Keratinocyte (primary cell): ENCODE data around the gene ANAPC16. TPM values are rescaled to one million over a fixed set of nuclear protein-coding genes. Genes with fewer than 3 reads are reported as not detected.

Experiments
- DNase-seq: peaks from one replicate; pipeline ENCODE4 v3.0.0-alpha.2; 2011; ENCODE audit warnings: low read depth, missing footprints, low spot score
- FAIRE-seq: peaks from 2 replicates; lab custom pipeline; 2011; peaks lifted over from hg19 to GRCh38; lab: Jason Lieb, UNC
- H2AFZ ChIP-seq: 2 replicates; pipeline ENCODE4 v1.6.0; 2012; ENCODE audit warnings: low read length, control low read depth, inconsistent platforms; ENCODE audit not compliant: control insufficient read depth
- H3K27ac ChIP-seq: 2 replicates; pipeline ENCODE4 v1.5.1; 2011; ENCODE audit warnings: low read length; ENCODE audit not compliant: control insufficient read depth, insufficient read depth
- H3K27me3 ChIP-seq: 3 replicates; pipeline ENCODE4 v1.6.0; 2011; ENCODE audit warnings: low read length; ENCODE audit not compliant: control insufficient read depth, insufficient read depth; ENCODE audit errors: extremely low read depth
- H3K36me3 ChIP-seq, 2 experiments: 2 replicates in 1 of 2; 3 replicates in 1 of 2; pipeline ENCODE4 v1.5.1; 2011; ENCODE audit warnings: low read length in 2 of 2, mild to moderate bottlenecking in 1 of 2; ENCODE audit not compliant: control insufficient read depth in 2 of 2, insufficient read depth in 2 of 2; ENCODE audit errors: extremely low read depth in 1 of 2
- H3K4me1 ChIP-seq: 3 replicates; pipeline ENCODE4 v1.5.1; 2011; ENCODE audit warnings: low read length; ENCODE audit not compliant: control insufficient read depth, insufficient read depth; ENCODE audit errors: extremely low read depth
- H3K4me2 ChIP-seq: 3 replicates; pipeline ENCODE4 v1.6.0; 2011; ENCODE audit warnings: low read depth, low read length; ENCODE audit not compliant: control insufficient read depth, insufficient read depth; ENCODE audit errors: extremely low read depth
- H3K4me3 ChIP-seq, 3 experiments: fragments of 200-600 bp in 1 of 3; sonication (generic) in 1 of 3; 2 replicates in 2 of 3; 3 replicates in 1 of 3; pipeline ENCODE4 v1.5.1; 2011 to 2016; ENCODE audit warnings: low read length in 3 of 3, mild to moderate bottlenecking in 3 of 3, control low read depth in 2 of 3, inconsistent platforms in 1 of 3, low read depth in 1 of 3, mixed read lengths in 1 of 3, mixed run types in 1 of 3, moderate library complexity in 1 of 3; ENCODE audit not compliant: control insufficient read depth in 2 of 3, insufficient read depth in 2 of 3; ENCODE audit errors: extremely low read depth in 1 of 3
- H3K79me2 ChIP-seq: 2 replicates; pipeline ENCODE4 v1.6.0; 2012; ENCODE audit warnings: low read length; ENCODE audit not compliant: control insufficient read depth, insufficient read depth
- H3K9ac ChIP-seq: 3 replicates; pipeline ENCODE4 v1.6.0; 2011; ENCODE audit warnings: low read length; ENCODE audit not compliant: control insufficient read depth, insufficient read depth; ENCODE audit errors: extremely low read depth
- H3K9me1 ChIP-seq: 3 replicates; pipeline ENCODE4 v1.6.0; 2011; ENCODE audit warnings: low read length; ENCODE audit not compliant: control insufficient read depth, insufficient read depth; ENCODE audit errors: extremely low read depth
- H3K9me3 ChIP-seq: 2 replicates; pipeline ENCODE4 v1.5.1; 2012; ENCODE audit warnings: low read depth, low read length; ENCODE audit not compliant: control insufficient read depth
- H4K20me1 ChIP-seq: 3 replicates; pipeline ENCODE4 v1.6.0; 2011; ENCODE audit warnings: low read length; ENCODE audit not compliant: control insufficient read depth, insufficient read depth; ENCODE audit errors: extremely low read depth
- CTCF ChIP-seq, 3 experiments: IDR thresholded peaks in 1 of 3; conservative IDR thresholded peaks in 1 of 3; optimal IDR thresholded peaks in 1 of 3; 2 replicates in 2 of 3; 3 replicates in 1 of 3; pipeline versions ENCODE3 to v1.5.1; 2011; ENCODE audit warnings: low read length in 3 of 3, mild to moderate bottlenecking in 3 of 3, moderate library complexity in 2 of 3, control low read depth in 1 of 3, inconsistent platforms in 1 of 3; ENCODE audit not compliant: insufficient read depth in 2 of 3; ENCODE audit errors: extremely low read depth in 1 of 3
- EZH2 ChIP-seq: IDR thresholded peaks from one replicate; pipeline ENCODE4 v1.6.1; 2012; ENCODE audit warnings: inconsistent platforms, mild to moderate bottlenecking, low read length, moderate library complexity
- dilution Hi-C: fragments of 300-500 bp; cut with MboI; formaldehyde crosslinking; loops from one replicate; pipeline ENCODE4 v1.7.0; 2020; ENCODE audit warnings: low sequenced_read_pairs; ENCODE audit not compliant: extremely low pct_ligation_motif_present
- polyA plus RNA-seq, 5 experiments: library from polyadenylated mRNA; depleted of rRNA in 3 of 5; stranded (reverse) in 3 of 5; stranded (forward) in 1 of 5; unstranded in 1 of 5; fragments of >200 nt; gene quantifications; 1 replicate in 1 of 5; 2 replicates in 3 of 5; 3 replicates in 1 of 5; pipeline versions ENCODE4 v1.2.1 to v1.2.3, GENCODE V29; 2011 to 2012; ENCODE audit warnings: missing spikeins in 2 of 5, low read depth in 1 of 5, low replicate concordance in 1 of 5

ANAPC16 gene
- polyA plus RNA-seq, 1 donor (not counting 4 experiments of a cell fraction or from before 2014, with no cell fraction given) = 93.9 TPM

- no peaks in the 10 kb centered on the region for H3K36me3 ChIP-seq
- H3K27ac ChIP-seq = peak overlapping the region; percentile 95
- dilution Hi-C loops = no loop called here
- peak overlapping the region; percentile 74 for H3K9ac ChIP-seq
- H3K4me2 ChIP-seq = peak overlapping the region; percentile 84
- FAIRE-seq (peak; percentile 84), DNase-seq (peak; percentile 85)
- H3K9me3 ChIP-seq = no peaks in the 10 kb centered on the region
- H3K79me2 ChIP-seq = no peaks in the 10 kb centered on the region
- no peak overlapping the region for H2AFZ ChIP-seq
- H3K4me1 ChIP-seq = peaks cover 53% of the 10 kb centered on the region
- H3K9me1 ChIP-seq = peaks cover 2% of the 10 kb centered on the region
- TF ChIP-seq EZH2 = no peak
- no peak for TF ChIP-seq CTCF (optimal IDR thresholded peaks at IDR 0.05 in 1 of 3, IDR thresholded peaks at IDR 0.05 in 1 of 3, conservative IDR thresholded peaks at IDR 0.05 in 1 of 3; ENCODE audit: extremely low read depth in 1 of 3, insufficient read depth in 2 of 3, low read length in 3 of 3)
- H3K4me3 ChIP-seq = peak overlapping the region in 2 of 3 experiments; percentile 28 to 48
- H3K27me3 ChIP-seq = no peaks in the 10 kb centered on the region
- H4K20me1 ChIP-seq = no peaks in the 10 kb centered on the region
Measured at GRCh38 chr10:72263613-72264241, 47.9 kb downstream of the ANAPC16 start.

DNA sequence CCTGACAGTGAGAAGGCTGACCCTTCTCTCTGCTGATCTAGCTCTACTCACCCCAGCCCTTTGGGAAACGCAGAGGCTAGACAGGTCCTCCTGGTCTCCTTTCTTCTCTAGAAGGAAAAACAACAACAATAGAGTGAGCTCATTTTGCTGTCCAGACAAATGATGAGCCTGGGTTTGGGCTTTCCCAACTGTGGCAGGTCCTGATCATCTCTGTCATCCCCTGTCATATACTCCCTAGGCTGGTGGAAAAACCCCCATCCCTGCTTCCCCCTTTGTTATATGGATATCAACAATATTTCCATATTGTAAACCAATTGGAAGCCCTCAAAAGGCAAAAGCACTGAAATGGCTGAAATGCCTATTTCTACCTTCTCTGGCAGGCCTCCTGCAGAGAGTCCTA is 48.7 kb downstream of the ANAPC16 start:
- Histone ChIP-seq H3K27me3 (no peaks in the 10 kb centered on the region), H3K4me2 (no peak overlapping the region), H3K36me3 (no peaks in the 10 kb centered on the region), H2AFZ (no peak overlapping the region), H3K9ac (no peak overlapping the region), H3K9me1 (peaks cover 2% of the 10 kb centered on the region), H3K4me3 (no peak overlapping the region), H3K79me2 (no peaks in the 10 kb centered on the region), H3K27ac (peak overlapping the region; percentile 95), H4K20me1 (no peaks in the 10 kb centered on the region), H3K9me3 (no peaks in the 10 kb centered on the region), H3K4me1 (peaks cover 51% of the 10 kb centered on the region)
- FAIRE-seq = no peak
- TF ChIP-seq EZH2 (no peak), CTCF (optimal IDR thresholded peaks at IDR 0.05 in 1 of 3, IDR thresholded peaks at IDR 0.05 in 1 of 3, conservative IDR thresholded peaks at IDR 0.05 in 1 of 3; ENCODE audit: extremely low read depth in 1 of 3, insufficient read depth in 2 of 3, low read length in 3 of 3) (no peak)
- no peak for DNase-seq
- dilution Hi-C loops = no loop called here
